PC-9 (cell line): ENCODE measurements around the gene RALB. TPM values are rescaled to one million over a fixed set of nuclear protein-coding genes. Genes with fewer than 3 reads are reported as not detected.

Source experiments
- BruUV-seq: library from RNA; stranded (reverse); fragments of 400-500 nt; replicated peaks from 2 replicates; lab custom pipeline; 2021; lab: Mats Ljungman, UMichigan
- CTCF ChIA-PET: fragments of 300-600 bp; sonication (Branson Sonifier 250); formaldehyde crosslinking; loops from one replicate; lab custom pipeline; 2022; ENCODE audit warnings: antibody characterized with exemption; lab: Charles Lee
- POLR2A ChIA-PET: fragments of 300-600 bp; sonication (Branson Sonifier 250); formaldehyde crosslinking; loops from one replicate; lab custom pipeline; 2022; ENCODE audit warnings: antibody characterized with exemption; ENCODE audit not compliant: unreplicated experiment; lab: Charles Lee
- DNase-seq, 2 experiments: peaks; one replicate each; pipeline versions ENCODE4 v3.0.0 to v3.0.0-alpha.2; 2015 to 2022; ENCODE audit warnings: mixed read lengths in 1 of 2
- H2AFZ ChIP-seq: fragments of 200-600 bp; sonication (generic); 2 replicates; pipeline ENCODE4 v1.8.1; 2017; ENCODE audit warnings: antibody characterized with exemption
- H3F3A ChIP-seq: fragments of 200-600 bp; sonication (generic); 2 replicates; pipeline ENCODE4 v1.8.1; 2017; ENCODE audit warnings: antibody characterized with exemption, mild to moderate bottlenecking, low read depth; ENCODE audit not compliant: insufficient read depth
- H3K27ac ChIP-seq: fragments of 200-600 bp; sonication (generic); 2 replicates; pipeline ENCODE4 v1.6.1; 2016; ENCODE audit warnings: mixed run types
- H3K27me3 ChIP-seq: fragments of 200-600 bp; sonication (generic); 2 replicates; pipeline ENCODE4 v1.6.1; 2016; ENCODE audit warnings: low read depth, mixed run types; ENCODE audit not compliant: insufficient read depth
- H3K36me3 ChIP-seq: fragments of 200-600 bp; sonication (generic); 2 replicates; pipeline ENCODE4 v1.6.1; 2016; ENCODE audit warnings: low read depth, mixed run types
- H3K4me1 ChIP-seq: fragments of 200-600 bp; sonication (generic); replicated peaks from 2 replicates; pipeline ENCODE4 v1.6.1; 2016; ENCODE audit warnings: mixed run types; ENCODE audit not compliant: insufficient read depth
- H3K4me2 ChIP-seq: fragments of 200-600 bp; sonication (generic); 2 replicates; pipeline ENCODE4 v1.6.1; 2017; ENCODE audit warnings: mixed run types
- H3K4me3 ChIP-seq: fragments of 200-600 bp; sonication (generic); 2 replicates; pipeline ENCODE4 v1.6.1; 2016; ENCODE audit warnings: mixed run types
- H3K79me2 ChIP-seq: fragments of 200-600 bp; sonication (generic); 2 replicates; pipeline ENCODE4 v1.6.1; 2017; ENCODE audit warnings: low read depth, mixed run types
- H3K9me2 ChIP-seq: fragments of 200-600 bp; sonication (generic); 2 replicates; pipeline ENCODE4 v1.8.1; 2017; ENCODE audit warnings: mild to moderate bottlenecking; ENCODE audit not compliant: insufficient read depth
- H3K9me3 ChIP-seq: fragments of 200-600 bp; sonication (generic); 2 replicates; pipeline ENCODE4 v1.8.1; 2016; ENCODE audit warnings: low read depth; ENCODE audit not compliant: insufficient read depth
- H4K20me1 ChIP-seq: fragments of 200-600 bp; sonication (generic); 2 replicates; pipeline ENCODE4 v1.8.1; 2017; ENCODE audit not compliant: insufficient read depth
- EZH2 ChIP-seq: fragments of 200-600 bp; sonication (generic); IDR thresholded peaks from 2 replicates; pipeline ENCODE4 v1.8.0; 2017; ENCODE audit warnings: antibody characterized with exemption, low read depth
- intact Hi-C: fragments of 100-400 bp; cut with micrococcal nuclease; formaldehyde crosslinking; loops from one replicate; pipeline ENCODE4 v1.10.0; 2022; ENCODE audit not compliant: unreplicated experiment
- total RNA-seq: library from RNA; stranded (reverse); gene quantifications from 2 replicates; pipeline ENCODE4 v1.2.3, GENCODE V29; 2021
- TF ChIP-seq, protein P1 (sequence below): fragments of 200-600 bp; sonication (generic); conservative IDR thresholded peaks from 2 replicates; pipeline ENCODE4 v1.6.1; 2017; ENCODE audit warnings: mixed run types, antibody characterized with exemption, mild to moderate bottlenecking, moderate library complexity

Gene RALB
- total RNA-seq, 1 experiment from 2014 or later: 86.6 TPM

DNA sequence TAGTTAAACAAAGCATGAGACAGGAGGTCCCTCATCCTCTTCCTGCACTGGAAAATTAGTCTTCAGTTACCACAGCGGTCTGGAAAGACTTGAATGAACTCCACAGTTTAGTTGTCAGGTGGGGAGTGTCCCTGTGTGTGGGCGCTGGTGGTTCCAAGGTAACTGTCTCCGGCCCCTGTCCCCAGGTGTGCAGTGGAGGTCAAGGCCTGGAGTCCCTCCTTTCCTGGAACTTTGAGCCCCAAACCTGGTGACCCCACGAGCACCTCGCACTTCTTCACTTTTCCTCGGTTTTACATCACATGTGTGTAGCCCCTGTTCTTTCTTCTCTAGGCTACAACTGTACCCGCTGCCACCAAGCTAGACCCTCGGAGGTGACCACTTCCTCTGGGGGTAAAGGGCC, 65.3 kb downstream of the RALB start:
- intact Hi-C loops: loop anchor here (10.0 kb wide), 1 partner anchor 303 kb away; the partner anchor contains the start of gene EPB41L5
- POLR2A ChIA-PET: no interaction called here
- CTCF ChIA-PET: no interaction called here

DNA sequence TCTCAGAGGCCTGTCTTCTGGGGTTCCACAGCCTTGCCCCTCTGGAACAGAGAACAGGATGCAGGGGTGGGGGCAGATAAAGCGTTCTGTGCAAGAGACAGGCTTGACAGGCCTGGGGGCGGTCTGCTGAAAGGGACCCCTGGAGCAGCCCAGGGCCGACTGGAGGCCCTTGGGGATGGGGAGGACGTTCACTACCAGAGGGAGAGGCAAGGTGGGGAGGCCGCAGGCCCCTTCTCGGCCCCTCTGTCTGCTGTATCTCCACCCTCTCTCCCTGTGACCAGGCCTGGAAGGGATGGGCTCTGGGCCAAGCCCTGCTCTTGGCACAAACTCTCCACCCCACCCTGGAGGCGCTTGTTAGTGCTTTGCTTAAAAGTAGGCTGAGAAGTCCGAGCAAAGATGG, 66.0 kb downstream of the RALB start:
- ChIA-PET POLR2A (no interaction called here), CTCF (no interaction called here)
- H3K4me3 ChIP-seq: no peak overlapping the region
- no peaks in the 10 kb centered on the region for H3K36me3 ChIP-seq
- no peak overlapping the region for H2AFZ ChIP-seq
- BruUV-seq: no TSS peak
- H3K4me1 ChIP-seq: peaks cover 33% of the 10 kb centered on the region
- no peaks in the 10 kb centered on the region for H3K9me2 ChIP-seq
- no peak for TF ChIP-seq EZH2
- TF ChIP-seq, protein P1, sequence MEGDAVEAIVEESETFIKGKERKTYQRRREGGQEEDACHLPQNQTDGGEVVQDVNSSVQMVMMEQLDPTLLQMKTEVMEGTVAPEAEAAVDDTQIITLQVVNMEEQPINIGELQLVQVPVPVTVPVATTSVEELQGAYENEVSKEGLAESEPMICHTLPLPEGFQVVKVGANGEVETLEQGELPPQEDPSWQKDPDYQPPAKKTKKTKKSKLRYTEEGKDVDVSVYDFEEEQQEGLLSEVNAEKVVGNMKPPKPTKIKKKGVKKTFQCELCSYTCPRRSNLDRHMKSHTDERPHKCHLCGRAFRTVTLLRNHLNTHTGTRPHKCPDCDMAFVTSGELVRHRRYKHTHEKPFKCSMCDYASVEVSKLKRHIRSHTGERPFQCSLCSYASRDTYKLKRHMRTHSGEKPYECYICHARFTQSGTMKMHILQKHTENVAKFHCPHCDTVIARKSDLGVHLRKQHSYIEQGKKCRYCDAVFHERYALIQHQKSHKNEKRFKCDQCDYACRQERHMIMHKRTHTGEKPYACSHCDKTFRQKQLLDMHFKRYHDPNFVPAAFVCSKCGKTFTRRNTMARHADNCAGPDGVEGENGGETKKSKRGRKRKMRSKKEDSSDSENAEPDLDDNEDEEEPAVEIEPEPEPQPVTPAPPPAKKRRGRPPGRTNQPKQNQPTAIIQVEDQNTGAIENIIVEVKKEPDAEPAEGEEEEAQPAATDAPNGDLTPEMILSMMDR: no peak
- H3K27ac ChIP-seq: no peak overlapping the region
- no peaks in the 10 kb centered on the region for H3K79me2 ChIP-seq
- H3F3A ChIP-seq: peaks cover 10% of the 10 kb centered on the region
- no peaks in the 10 kb centered on the region for H3K27me3 ChIP-seq
- peak overlapping the region; percentile 18 for H3K4me2 ChIP-seq
- H4K20me1 ChIP-seq: no peaks in the 10 kb centered on the region
- intact Hi-C loops: loop anchor here (10.0 kb wide), 1 partner anchor 304 kb away; the partner anchor contains the start of gene EPB41L5
- no peaks in the 10 kb centered on the region for H3K9me3 ChIP-seq
- DNase-seq: no peak

More for the DNA sequence above, 65.3 kb downstream of the RALB start:
- H3K27me3 ChIP-seq: no peaks in the 10 kb centered on the region
- H3K4me3 ChIP-seq: no peak overlapping the region
- no peaks in the 10 kb centered on the region for H3K79me2 ChIP-seq
- peaks cover 26% of the 10 kb centered on the region for H3K4me1 ChIP-seq
- no peak overlapping the region for H3K4me2 ChIP-seq
- no TSS peak for BruUV-seq
- H3K36me3 ChIP-seq: no peaks in the 10 kb centered on the region
- H3F3A ChIP-seq: peaks cover 10% of the 10 kb centered on the region
- TF ChIP-seq, protein P1: no peak
- TF ChIP-seq EZH2: no peak
- H3K9me2 ChIP-seq: no peaks in the 10 kb centered on the region
- H4K20me1 ChIP-seq: no peaks in the 10 kb centered on the region
- H3K27ac ChIP-seq: no peak overlapping the region
- no peak for DNase-seq
- no peaks in the 10 kb centered on the region for H3K9me3 ChIP-seq
- H2AFZ ChIP-seq: no peak overlapping the region

DNA sequence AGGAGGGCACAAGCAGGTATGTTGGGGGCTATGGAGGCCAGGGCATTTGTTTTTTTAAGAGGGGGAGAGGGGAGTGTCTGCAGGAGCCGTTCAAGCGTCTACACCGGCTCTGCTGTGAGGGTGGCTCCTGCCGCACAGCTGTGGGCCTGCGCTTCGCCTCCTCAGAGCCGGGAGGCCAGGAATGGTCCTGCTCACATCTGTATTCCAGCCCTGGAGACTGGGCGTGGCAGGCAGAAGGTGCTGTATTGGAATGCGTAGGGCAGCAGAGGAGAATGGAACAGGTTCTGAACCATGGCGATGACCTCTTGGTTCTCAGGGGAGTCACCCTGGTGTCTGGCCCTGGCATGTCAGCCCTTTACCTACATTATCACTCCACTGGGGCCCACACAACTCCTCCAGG, 66.5 kb downstream of the RALB start:
- peaks cover 11% of the 10 kb centered on the region for H3F3A ChIP-seq
- H3K9me3 ChIP-seq: no peaks in the 10 kb centered on the region
- TF ChIP-seq, protein P1: no peak
- no peak for TF ChIP-seq EZH2
- peak overlapping the region; percentile 18 for H3K4me2 ChIP-seq
- H3K36me3 ChIP-seq: no peaks in the 10 kb centered on the region
- BruUV-seq: no TSS peak
- no peaks in the 10 kb centered on the region for H4K20me1 ChIP-seq
- intact Hi-C loops: loop anchor here (10.0 kb wide), 1 partner anchor 304 kb away; the partner anchor contains the start of gene EPB41L5
- peak; percentile 29 to 55 for DNase-seq
- POLR2A ChIA-PET: no interaction called here
- no peaks in the 10 kb centered on the region for H3K9me2 ChIP-seq
- no peak overlapping the region for H3K27ac ChIP-seq
- no peak overlapping the region for H2AFZ ChIP-seq
- no peak overlapping the region for H3K4me3 ChIP-seq
- H3K4me1 ChIP-seq: peaks cover 38% of the 10 kb centered on the region
- no peaks in the 10 kb centered on the region for H3K79me2 ChIP-seq
- CTCF ChIA-PET: no interaction called here
- no peaks in the 10 kb centered on the region for H3K27me3 ChIP-seq
